ACC112 (cell line): ENCODE measurements around the gene ABCF3.

ENCODE experiments used
- H2AFZ ChIP-seq: fragments of 200-600 bp; sonication (generic); one replicate; pipeline ENCODE4 v1.6.0; 2017; ENCODE audit warnings: antibody characterized with exemption, low read length; ENCODE audit not compliant: unreplicated experiment
- H3K27ac ChIP-seq: fragments of 200-600 bp; sonication (generic); 2 replicates; pipeline ENCODE4 v1.5.1; 2014; ENCODE audit warnings: low read depth, mild to moderate bottlenecking, antibody characterized with exemption, low read length, moderate library complexity
- H3K27me3 ChIP-seq: fragments of 200-600 bp; sonication (generic); 2 replicates; pipeline ENCODE4 v1.6.1; 2014; ENCODE audit warnings: mild to moderate bottlenecking, antibody characterized with exemption, low read length, moderate library complexity, mixed read lengths; ENCODE audit not compliant: insufficient read depth
- H3K36me3 ChIP-seq: fragments of 200-600 bp; sonication (generic); 2 replicates; pipeline ENCODE4 v1.6.1; 2016; ENCODE audit warnings: mild to moderate bottlenecking, antibody characterized with exemption, low read length, moderate library complexity, mixed read lengths; ENCODE audit not compliant: insufficient read depth
- H3K4me1 ChIP-seq: fragments of 200-600 bp; sonication (generic); one replicate; pipeline ENCODE4 v1.6.1; 2016; ENCODE audit warnings: low read length, mixed read lengths; ENCODE audit not compliant: insufficient read depth, unreplicated experiment, control insufficient read depth
- H3K4me3 ChIP-seq: fragments of 200-600 bp; sonication (generic); 2 replicates; pipeline ENCODE4 v1.5.1; 2014; ENCODE audit warnings: mild to moderate bottlenecking, low read depth, low read length
- H3K79me2 ChIP-seq: fragments of 200-600 bp; sonication (generic); one replicate; pipeline ENCODE4 v1.6.0; 2016; ENCODE audit warnings: low read length; ENCODE audit not compliant: control insufficient read depth, unreplicated experiment, insufficient read depth

The ABCF3 gene

GRCh38 chr3:184175981-184176376 lies 10.0 kb upstream of the ABCF3 start:
- H3K4me1 ChIP-seq: peaks cover 71% of the 10 kb centered on the region
- peak overlapping the region; percentile 85 for H3K27ac ChIP-seq
- H3K79me2 ChIP-seq: peaks cover 59% of the 10 kb centered on the region
- no peak overlapping the region for H2AFZ ChIP-seq
- peaks cover 38% of the 10 kb centered on the region for H3K36me3 ChIP-seq
- H3K27me3 ChIP-seq: no peaks in the 10 kb centered on the region
- H3K4me3 ChIP-seq: peak overlapping the region; percentile 96

DNA sequence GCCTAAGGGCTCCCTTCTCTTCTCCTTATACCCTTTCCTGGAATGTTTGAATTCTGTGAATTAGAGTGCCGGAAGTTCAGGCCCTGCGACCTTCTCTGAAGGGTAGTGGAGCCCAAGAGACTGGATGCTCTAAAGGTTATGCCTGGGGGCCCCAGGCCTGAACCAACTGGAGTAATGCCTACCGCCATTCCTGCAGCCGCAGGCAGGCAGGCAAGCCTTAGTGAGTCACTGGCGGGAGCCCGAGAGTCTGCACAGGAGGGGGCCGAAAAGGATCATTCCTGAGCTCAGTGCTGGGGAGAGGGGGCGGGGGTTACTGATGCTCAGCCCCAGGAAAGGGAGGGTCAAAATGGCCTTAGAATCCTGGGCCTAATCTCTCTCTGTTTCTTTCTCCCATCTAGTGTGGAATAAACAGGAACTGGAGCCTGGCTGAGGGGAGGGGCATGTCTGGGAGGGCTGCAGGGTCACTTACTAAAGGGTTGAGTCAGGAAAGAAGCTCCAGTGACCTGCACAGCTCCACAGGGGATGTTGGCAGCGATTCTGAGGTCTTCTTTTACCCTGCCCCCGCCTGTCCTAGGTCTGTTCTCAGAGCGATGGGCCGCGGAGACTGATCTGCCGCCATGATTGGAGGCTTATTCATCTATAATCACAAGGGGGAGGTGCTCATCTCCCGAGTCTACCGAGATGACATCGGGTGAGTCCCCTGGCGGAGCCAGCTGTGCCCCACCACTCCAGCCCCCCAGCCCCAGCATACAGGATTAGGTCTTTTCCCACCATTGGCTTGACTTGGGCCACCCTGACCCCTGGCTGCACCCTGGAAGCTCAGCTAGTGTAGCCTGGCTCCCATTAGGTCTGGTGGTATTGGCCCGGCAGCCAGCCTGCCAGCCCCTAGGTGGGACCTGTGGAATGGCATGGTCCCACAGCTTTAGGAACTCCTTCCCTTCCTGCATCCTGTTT lies 9.3 kb upstream of the ABCF3 start:
- peak overlapping the region; percentile 96 for H3K4me3 ChIP-seq
- H3K36me3 ChIP-seq: peaks cover 45% of the 10 kb centered on the region
- no peak overlapping the region for H2AFZ ChIP-seq
- H3K27me3 ChIP-seq: no peaks in the 10 kb centered on the region
- H3K4me1 ChIP-seq: peaks cover 64% of the 10 kb centered on the region
- H3K79me2 ChIP-seq: peaks cover 66% of the 10 kb centered on the region
- peak overlapping the region; percentile 85 for H3K27ac ChIP-seq

DNA sequence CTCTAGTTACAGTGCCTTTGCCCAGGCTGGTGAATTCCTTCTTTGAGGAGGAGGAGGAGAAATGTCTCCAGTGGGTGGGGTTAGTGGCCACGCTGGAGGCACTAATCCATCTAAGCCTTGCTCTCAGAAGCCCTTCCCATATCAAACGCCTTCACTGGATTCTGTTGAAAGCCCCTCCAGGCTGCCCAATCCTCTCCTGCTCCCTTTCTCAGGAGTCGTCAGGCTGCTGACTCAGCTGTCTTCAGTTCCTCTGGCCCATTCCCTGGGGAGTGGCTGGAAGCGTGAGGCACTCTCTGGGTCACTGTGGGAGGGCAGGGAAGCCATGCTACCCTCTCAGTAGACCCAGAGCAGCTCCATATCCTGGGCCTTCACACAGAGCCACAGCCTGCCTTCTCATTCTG lies 8.7 kb upstream of the ABCF3 start:
- Histone ChIP-seq H3K79me2 (peaks cover 70% of the 10 kb centered on the region), H2AFZ (no peak overlapping the region)

DNA sequence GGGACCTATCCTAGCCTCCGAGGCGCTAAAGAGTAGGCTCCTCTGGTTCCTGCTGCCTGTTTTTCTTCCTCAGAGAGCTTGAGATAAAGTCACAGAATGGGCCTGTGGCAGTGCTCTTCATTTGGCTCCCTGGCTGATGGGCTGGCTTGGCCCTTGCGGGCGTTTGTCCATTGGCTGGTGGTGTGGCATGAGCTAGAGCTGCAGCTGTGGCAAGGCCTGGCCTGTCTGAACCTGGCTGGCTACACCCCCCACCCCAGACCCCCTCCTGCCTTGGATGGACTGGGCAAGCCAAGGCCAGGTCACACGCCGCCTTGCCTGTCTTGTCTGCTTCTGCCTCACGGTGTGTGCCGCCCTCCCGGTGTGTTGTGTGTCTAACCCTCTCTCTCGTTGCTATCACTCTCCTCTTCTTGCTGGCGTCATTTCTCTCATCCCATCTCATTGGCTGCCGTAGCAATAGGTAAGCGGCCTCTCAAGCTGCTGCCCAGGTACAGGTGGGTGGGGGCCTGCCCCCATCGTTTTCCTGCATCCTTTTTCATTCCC lies 8.2 kb upstream of the ABCF3 start:
- H2AFZ ChIP-seq: no peak overlapping the region
- H3K27me3 ChIP-seq: no peaks in the 10 kb centered on the region
- H3K4me3 ChIP-seq: peak overlapping the region; percentile 96
- H3K36me3 ChIP-seq: peaks cover 51% of the 10 kb centered on the region
- peaks cover 70% of the 10 kb centered on the region for H3K79me2 ChIP-seq
- H3K27ac ChIP-seq: peak overlapping the region; percentile 85
- H3K4me1 ChIP-seq: peaks cover 54% of the 10 kb centered on the region

More for the DNA sequence above, 8.7 kb upstream of the ABCF3 start:
- no peaks in the 10 kb centered on the region for H3K27me3 ChIP-seq
- peak overlapping the region; percentile 85 for H3K27ac ChIP-seq
- peaks cover 46% of the 10 kb centered on the region for H3K36me3 ChIP-seq
- H3K4me1 ChIP-seq: peaks cover 57% of the 10 kb centered on the region
- peak overlapping the region; percentile 96 for H3K4me3 ChIP-seq

GRCh38 chr3:184178521-184179138 lies 7.4 kb upstream of the ABCF3 start:
- peaks cover 48% of the 10 kb centered on the region for H3K4me1 ChIP-seq
- peak overlapping the region; percentile 85 for H3K27ac ChIP-seq
- no peak overlapping the region for H2AFZ ChIP-seq
- H3K4me3 ChIP-seq: no peak overlapping the region
- no peaks in the 10 kb centered on the region for H3K27me3 ChIP-seq
- peaks cover 70% of the 10 kb centered on the region for H3K79me2 ChIP-seq
- peaks cover 58% of the 10 kb centered on the region for H3K36me3 ChIP-seq

DNA sequence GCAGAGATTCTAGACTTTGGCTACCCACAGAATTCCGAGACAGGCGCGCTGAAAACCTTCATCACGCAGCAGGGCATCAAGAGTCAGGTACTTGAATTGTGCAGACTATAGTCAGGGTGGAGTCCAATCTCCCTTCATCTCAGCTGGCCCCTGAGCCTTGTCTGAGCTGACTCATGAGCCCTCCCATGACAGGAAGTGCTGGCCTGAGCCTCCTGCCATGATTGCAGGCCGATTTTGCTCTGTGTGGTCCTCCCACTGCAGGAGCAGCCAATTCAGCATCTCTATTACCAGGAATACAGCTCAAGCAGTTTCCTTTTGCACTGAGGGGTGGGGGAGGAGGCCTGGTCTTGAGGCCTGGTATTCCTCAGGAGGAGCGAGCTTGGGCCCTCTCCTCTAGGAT lies 5.8 kb upstream of the ABCF3 start:
- Histone ChIP-seq H2AFZ (no peak overlapping the region), H3K4me1 (peaks cover 51% of the 10 kb centered on the region), H3K27me3 (no peaks in the 10 kb centered on the region), H3K4me3 (no peak overlapping the region), H3K79me2 (peaks cover 65% of the 10 kb centered on the region), H3K27ac (peak overlapping the region; percentile 33), H3K36me3 (peaks cover 63% of the 10 kb centered on the region)

- peaks cover 59% of the 10 kb centered on the region for H3K79me2 ChIP-seq
Measured at GRCh38 chr3:184181596-184181995, 4.4 kb upstream of the ABCF3 start.

GRCh38 chr3:184183679-184184078 lies 2.3 kb upstream of the ABCF3 start:
- Histone ChIP-seq H3K4me3 (no peak overlapping the region), H2AFZ (no peak overlapping the region), H3K36me3 (peaks cover 65% of the 10 kb centered on the region)

More at GRCh38 chr3:184181596-184181995, 4.4 kb upstream of the ABCF3 start:
- Histone ChIP-seq H2AFZ (no peak overlapping the region), H3K4me1 (peaks cover 56% of the 10 kb centered on the region), H3K4me3 (no peak overlapping the region), H3K36me3 (peaks cover 65% of the 10 kb centered on the region), H3K27ac (no peak overlapping the region), H3K27me3 (no peaks in the 10 kb centered on the region)

DNA sequence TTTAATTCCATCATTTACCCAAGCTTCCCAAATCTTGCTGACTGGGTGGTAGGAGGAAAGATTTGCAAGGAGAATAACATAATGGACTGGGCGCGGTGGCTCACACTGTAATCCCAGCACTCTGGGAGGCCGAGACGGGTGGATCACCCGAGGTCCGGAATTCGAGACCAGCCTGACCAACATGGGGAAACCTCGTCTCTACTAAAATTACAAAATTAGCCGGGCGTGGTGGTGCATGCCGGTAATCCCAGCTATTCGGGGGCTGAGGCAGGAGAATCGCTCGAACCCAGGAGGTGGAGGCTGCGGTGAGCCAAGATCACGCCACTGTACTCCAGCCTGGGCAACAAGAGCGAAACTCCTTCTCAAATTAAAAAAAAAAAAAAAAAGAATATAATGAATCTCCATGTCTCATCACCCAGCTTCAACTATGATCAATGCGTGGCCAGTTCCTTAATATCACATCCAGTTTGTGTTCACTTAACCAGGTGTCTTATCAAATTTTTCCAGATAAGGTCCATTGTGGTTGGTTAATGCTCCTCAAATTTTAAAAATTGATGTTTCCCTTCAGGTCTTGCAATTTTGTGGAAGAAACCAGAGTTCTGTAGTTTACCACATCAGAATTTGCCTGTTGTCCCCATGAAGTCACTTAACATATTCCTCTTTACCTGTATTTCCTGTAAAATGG lies 1.3 kb upstream of the ABCF3 start:
- H3K36me3 ChIP-seq: peaks cover 66% of the 10 kb centered on the region
- no peaks in the 10 kb centered on the region for H3K27me3 ChIP-seq
- peak overlapping the region; percentile 98 for H3K4me3 ChIP-seq
- no peak overlapping the region for H2AFZ ChIP-seq
- H3K4me1 ChIP-seq: peaks cover 38% of the 10 kb centered on the region
- H3K27ac ChIP-seq: peak overlapping the region; percentile 94
- peaks cover 59% of the 10 kb centered on the region for H3K79me2 ChIP-seq

More at GRCh38 chr3:184183679-184184078, 2.3 kb upstream of the ABCF3 start:
- Histone ChIP-seq H3K27me3 (no peaks in the 10 kb centered on the region), H3K79me2 (peaks cover 59% of the 10 kb centered on the region), H3K27ac (peak overlapping the region; percentile 20; the same call in 1 of the 2 replicates), H3K4me1 (peaks cover 48% of the 10 kb centered on the region)

- no peaks in the 10 kb centered on the region for H3K27me3 ChIP-seq
- H3K79me2 ChIP-seq: peaks cover 58% of the 10 kb centered on the region
- H3K4me1 ChIP-seq: peaks cover 29% of the 10 kb centered on the region
- no peak overlapping the region for H2AFZ ChIP-seq
- H3K27ac ChIP-seq: peak overlapping the region; percentile 94
- peak overlapping the region; percentile 98 for H3K4me3 ChIP-seq
- peaks cover 66% of the 10 kb centered on the region for H3K36me3 ChIP-seq
Measured at GRCh38 chr3:184185461-184186183, 377 bp upstream of the ABCF3 start.
